A549 (cell line): ENCODE data around the gene WDR75. TPM values are rescaled to one million over a fixed set of nuclear protein-coding genes. Genes with fewer than 3 reads are reported as not detected.

ENCODE experiments used
- ATAC-seq, 2 experiments: fragments of 200-7000 bp in 1 of 2; fragments of >200 bp in 1 of 2; cut with Nextera tagmentation in 1 of 2; cut with Tn5 transposase in 1 of 2; 3 replicates each; pipeline versions ENCODE4 v1.8.0 to v1.9.1; 2018 to 2020; ENCODE audit warnings: mild to moderate bottlenecking in 1 of 2, moderate library complexity in 1 of 2
- CTCF ChIA-PET: fragments of 300-600 bp; sonication (Branson Sonifier 250); formaldehyde crosslinking; extraction: SDS; loops from one replicate; lab custom pipeline; 2021; ENCODE audit warnings: antibody characterized with exemption, inconsistent platforms; lab: Yijun Ruan, JAX
- POLR2A ChIA-PET: fragments of 350-600 bp; formaldehyde crosslinking; extraction: SDS; loops from one replicate; lab custom pipeline; 2021; ENCODE audit warnings: antibody characterized with exemption, inconsistent platforms; lab: Yijun Ruan, JAX
- DNase-seq, 2 experiments: peaks; one replicate each; pipeline versions ENCODE4 v3.0.0 to v3.0.0-alpha.2; 2011 to 2016; ENCODE audit warnings: low read depth in 1 of 2, low spot score in 1 of 2
- FAIRE-seq: peaks from 2 replicates; lab custom pipeline; 2011; peaks lifted over from hg19 to GRCh38; lab: Jason Lieb, UNC
- H3K27ac ChIP-seq, 2 experiments: fragments of >200 bp; sonication (Bioruptor Twin); formaldehyde crosslinking; 3 replicates each; pipeline ENCODE4 v1.5.1; 2016 to 2017
- H3K4me1 ChIP-seq: fragments of >200 bp; sonication (Bioruptor Twin); formaldehyde crosslinking; 3 replicates; pipeline ENCODE4 v1.6.1; 2016
- H3K4me2 ChIP-seq: fragments of >200 bp; sonication (Bioruptor Twin); formaldehyde crosslinking; 3 replicates; pipeline ENCODE4 v1.6.1; 2016
- H3K4me3 ChIP-seq: fragments of >200 bp; sonication (Bioruptor Twin); formaldehyde crosslinking; 3 replicates; pipeline ENCODE4 v1.5.1; 2016
- H3K9me3 ChIP-seq: fragments of >200 bp; sonication (Bioruptor Twin); formaldehyde crosslinking; 3 replicates; pipeline ENCODE4 v1.6.1; 2016
- BCL3 ChIP-seq: fragments of >200 bp; sonication (Bioruptor Twin); formaldehyde crosslinking; IDR thresholded peaks from 3 replicates; pipeline ENCODE4 v1.6.1; 2016
- E2F6 ChIP-seq: IDR thresholded peaks from 2 replicates; pipeline ENCODE4 v1.6.1; 2012; ENCODE audit warnings: low read depth, borderline replicate concordance
- GATA3 ChIP-seq: IDR thresholded peaks from 2 replicates; pipeline ENCODE4 v1.6.1; 2012; ENCODE audit warnings: borderline replicate concordance
- HOXB13 ChIP-seq: fragments of 250-450 bp; sonication (Bioruptor Pico); IDR thresholded peaks from 2 replicates; pipeline ENCODE4 v1.5.0; 2020; ENCODE audit warnings: low read depth, mild to moderate bottlenecking, moderate library complexity
- JUN ChIP-seq, 2 experiments: fragments of >200 bp; sonication (Bioruptor Twin); formaldehyde crosslinking; IDR thresholded peaks; 2 replicates in 1 of 2; 3 replicates in 1 of 2; pipeline ENCODE4 v1.6.1; 2016 to 2017
- MAX ChIP-seq: IDR thresholded peaks from 2 replicates; pipeline ENCODE4 v1.6.1; 2012
- MYC ChIP-seq: IDR thresholded peaks from 2 replicates; pipeline ENCODE4 v1.6.1; 2012; ENCODE audit warnings: mild to moderate bottlenecking, inconsistent platforms, low read length, improper control_type of control experiment, borderline replicate concordance
- NFE2L2 ChIP-seq: fragments of 150-350 bp; conservative IDR thresholded peaks from 2 replicates; pipeline ENCODE4 v1.6.1; 2014; ENCODE audit warnings: low read length
- RARB ChIP-seq: fragments of 250-450 bp; sonication (Bioruptor Pico); IDR thresholded peaks from 2 replicates; pipeline ENCODE4 v1.8.0; 2021; ENCODE audit warnings: mild to moderate bottlenecking, moderate library complexity
- REST ChIP-seq: fragments of 200-600 bp; sonication (generic); IDR thresholded peaks from 2 replicates; pipeline ENCODE4 v1.6.1; 2016; ENCODE audit warnings: antibody characterized with exemption, mild to moderate bottlenecking, moderate library complexity
- WGBS: methylation state at CpG from one replicate; pipeline ENCODE4 v1.1.6; 2017; ENCODE audit errors: missing lambda C conversion rate; 5-methylcytosine and 5-hydroxymethylcytosine counted together
- polyA plus RNA-seq, 4 experiments: library from polyadenylated mRNA; depleted of rRNA in 3 of 4; stranded (reverse); fragments of >200 nt; fragmentation: RNase III in 1 of 4; extraction: RNeasy Plus Mini Kit Qiagen cat#74134 plus additional on column Dnase treatment in 1 of 4; gene quantifications; 2 replicates in 3 of 4; 3 replicates in 1 of 4; pipeline ENCODE4 v1.2.3, GENCODE V29; 2011 to 2017

WDR75 gene
- polyA plus RNA-seq, 2 of the 4 experiments (the other 2 are of a cell fraction), result 65.5 to 122 TPM

- TF ChIP-seq REST (no peak), E2F6 (no peak), BCL3 (0 out of 3 replicates have a peak, but pooled peaks have one; percentile 31), MYC (no peak)
Observed at GRCh38 chr2:189521699-189522434, 80.6 kb downstream of the WDR75 start (continued).

- POLR2A ChIA-PET, result no interaction called here
- whole genome bisulfite sequencing, result 30% methylated on average over 5 of the region's 5 CpGs
- TF ChIP-seq MAX, result 0 out of 2 replicates have a peak, but pooled peaks have one; percentile 10
- 0 out of 5 replicates have a peak, but pooled peaks of 1 of the 2 experiments have one; percentile 1 for TF ChIP-seq JUN (IDR thresholded peaks at IDR 0.05)
- TF ChIP-seq REST, result no peak
- TF ChIP-seq NFE2L2, result no peak
- peaks cover 30% of the 10 kb centered on the region for H3K4me1 ChIP-seq
- H3K27ac ChIP-seq, result peak overlapping the region; percentile 67 to 71
- CTCF ChIA-PET, result interaction anchor here (0.9 to 1.0 kb wide), 2 partner anchors 10 to 11 kb away, joined by 3 read pairs; no protein-coding TSS in a partner anchor
- no peak overlapping the region for H3K4me3 ChIP-seq
- peak overlapping the region; percentile 61 for H3K4me2 ChIP-seq
- DNase-seq (peak in 1 of 2 experiments; percentile 69), FAIRE-seq (no peak), ATAC-seq (peak; percentile 48 to 77; a peak in 5 of 6 replicates)
- no peaks in the 10 kb centered on the region for H3K9me3 ChIP-seq
Observed at GRCh38 chr2:189522435-189523151, 81.3 kb downstream of the WDR75 start.

- Histone ChIP-seq H3K4me3 (no peak overlapping the region), H3K4me2 (no peak overlapping the region), H3K4me1 (peaks cover 42% of the 10 kb centered on the region), H3K9me3 (no peaks in the 10 kb centered on the region), H3K27ac (no peak overlapping the region)
- no peak for ATAC-seq
- DNase-seq, result no peak
- POLR2A ChIA-PET, result no interaction called here
- TF ChIP-seq GATA3 (no peak), NFE2L2 (no peak), RARB (CRISPR knock-in tag) (no peak), HOXB13 (CRISPR knock-in tag) (no peak)
- no peak for FAIRE-seq
- 86% methylated on average over 4 of the region's 4 CpGs for WGBS
- CTCF ChIA-PET, result no interaction called here
Observed at GRCh38 chr2:189524746-189525145, 83.5 kb downstream of the WDR75 start.

Other genes starting within 250 kb of the WDR75 start
- gene SLC40A1, start 139.3 kb downstream of the WDR75 start, polyA plus RNA-seq (2011; rRNA removed), result 12.3 and 25.0 TPM in 2 replicates
- 6.8 to 9.2 TPM (median 8.2 TPM) in 3 replicates for gene SLC40A1, start 139.3 kb downstream of the WDR75 start, polyA plus RNA-seq (2017; fragmentation: RNase III; extraction: RNeasy Plus Mini Kit Qiagen cat#74134 plus additional on column Dnase treatment)
- gene ASNSD1, start 220.0 kb downstream of the WDR75 start, polyA plus RNA-seq (2011; rRNA removed), result 47.7 and 69.0 TPM in 2 replicates
- gene ASNSD1, start 220.0 kb downstream of the WDR75 start, polyA plus RNA-seq (2017; fragmentation: RNase III; extraction: RNeasy Plus Mini Kit Qiagen cat#74134 plus additional on column Dnase treatment), result 45.9 to 52.1 TPM (median 47.9 TPM) in 3 replicates
- gene ANKAR, start 233.2 kb downstream of the WDR75 start, polyA plus RNA-seq (2011; rRNA removed), result 3.1 and 4.8 TPM in 2 replicates
- 1.7 to 2.3 TPM (median 2.2 TPM) in 3 replicates for gene ANKAR, start 233.2 kb downstream of the WDR75 start, polyA plus RNA-seq (2017; fragmentation: RNase III; extraction: RNeasy Plus Mini Kit Qiagen cat#74134 plus additional on column Dnase treatment)